K562 (cell line): ENCODE results near the gene MRLN. TPM values are rescaled to one million over a fixed set of nuclear protein-coding genes. Genes with fewer than 3 reads are reported as not detected.

Experiments used
- CEBPB ChIP-seq: fragments of 450-650 bp; IDR thresholded peaks from 2 replicates; pipeline ENCODE4 v1.6.1; 2016; ENCODE audit warnings: missing genetic modification characterization, missing compliant biosample characterization
- CREB1 ChIP-seq, 2 experiments: sonication (generic) in 1 of 2; formaldehyde crosslinking in 1 of 2; IDR thresholded peaks; 2 replicates each; pipeline versions ENCODE4 v1.6.1 to v1.8.0; 2012 to 2022; ENCODE audit warnings: inconsistent platforms in 1 of 2, mild to moderate bottlenecking in 1 of 2, missing genetic modification reagents in 1 of 2, moderate library complexity in 1 of 2
- DNMT1 ChIP-seq: fragments of 450-650 bp; IDR thresholded peaks from 2 replicates; pipeline ENCODE4 v1.6.1; 2016; ENCODE audit warnings: antibody characterized with exemption, mild to moderate bottlenecking
- GATA2 ChIP-seq: sonication (generic); formaldehyde crosslinking; IDR thresholded peaks from 2 replicates; pipeline ENCODE4 v1.4.0; 2020; ENCODE audit warnings: mild to moderate bottlenecking, missing genetic modification reagents
- GTF2A2 ChIP-seq: IDR thresholded peaks from 2 replicates; pipeline ENCODE4 v1.6.1; 2016; ENCODE audit warnings: mild to moderate bottlenecking, missing genetic modification characterization, missing compliant biosample characterization
- NKRF ChIP-seq: fragments of 450-650 bp; IDR thresholded peaks from 2 replicates; pipeline ENCODE4 v1.6.1; 2016; ENCODE audit warnings: borderline replicate concordance
- PHF8 ChIP-seq: fragments of 200-600 bp; sonication (generic); IDR thresholded peaks from 2 replicates; pipeline ENCODE4 v1.6.1; 2012; ENCODE audit warnings: mixed run types, mild to moderate bottlenecking, inconsistent platforms, low read length, moderate library complexity, borderline replicate concordance
- POLR2G ChIP-seq: fragments of 200-400 bp; formaldehyde crosslinking; IDR thresholded peaks from 2 replicates; pipeline ENCODE4 v1.6.1; 2017; ENCODE audit warnings: low read depth, mild to moderate bottlenecking, antibody characterized with exemption, low read length, moderate library complexity
- SMAD3 ChIP-seq: fragments of 450-650 bp; formaldehyde crosslinking; conservative IDR thresholded peaks from 2 replicates; pipeline ENCODE4 v1.4.0; 2020; ENCODE audit warnings: mild to moderate bottlenecking
- TAF1 ChIP-seq: IDR thresholded peaks from 2 replicates; pipeline ENCODE4 v1.6.1; 2011; ENCODE audit warnings: mild to moderate bottlenecking, low read length, moderate library complexity; ENCODE audit not compliant: insufficient read depth, control insufficient read depth, severe bottlenecking; ENCODE audit errors: extremely low read depth
- THRA ChIP-seq: fragments of 450-650 bp; IDR thresholded peaks from 2 replicates; pipeline ENCODE4 v1.6.1; 2017; ENCODE audit warnings: mild to moderate bottlenecking, moderate library complexity
- U2AF2 ChIP-seq: fragments of 200-400 bp; formaldehyde crosslinking; optimal IDR thresholded peaks from 2 replicates; pipeline ENCODE3; 2017; ENCODE audit warnings: low read depth, mild to moderate bottlenecking, low read length
- ZFP1 ChIP-seq: fragments of 450-650 bp; formaldehyde crosslinking; IDR thresholded peaks from 2 replicates; pipeline ENCODE4 v1.4.0; 2020; ENCODE audit warnings: mild to moderate bottlenecking, mixed read lengths
- ZKSCAN1 ChIP-seq: fragments of 150-350 bp; IDR thresholded peaks from 2 replicates; pipeline ENCODE4 v1.6.1; 2016; ENCODE audit warnings: low read depth, low read length
- ZNF280B ChIP-seq: fragments of 250-450 bp; sonication (Bioruptor Pico); IDR thresholded peaks from 2 replicates; pipeline ENCODE4 v1.5.1; 2021; ENCODE audit warnings: mild to moderate bottlenecking
- ZNF3 ChIP-seq: fragments of 250-450 bp; sonication (Bioruptor Pico); IDR thresholded peaks from 2 replicates; pipeline ENCODE4 v1.5.0; 2021; ENCODE audit warnings: mild to moderate bottlenecking, moderate library complexity
- ZNF41 ChIP-seq: fragments of 250-450 bp; sonication (Bioruptor Pico); conservative IDR thresholded peaks from 2 replicates; pipeline ENCODE4 v1.4.0; 2020; ENCODE audit warnings: mild to moderate bottlenecking
- ZNF695 ChIP-seq: fragments of 450-650 bp; formaldehyde crosslinking; IDR thresholded peaks from 2 replicates; pipeline ENCODE4 v1.4.0; 2020; ENCODE audit warnings: mild to moderate bottlenecking, moderate library complexity
- polyA plus RNA-seq, 8 experiments: library from polyadenylated mRNA; depleted of rRNA in 4 of 8; stranded (reverse) in 5 of 8; unstranded in 3 of 8; fragments of >200 nt; fragmentation: Nextera tagmentation in 2 of 8; fragmentation: Illumina TruSeq in 1 of 8; extraction: Ambion mirVana in 2 of 8; extraction: Trizol in 1 of 8; gene quantifications; 2 replicates each; pipeline versions ENCODE4 v1.2.1 to v1.2.3, GENCODE V29; 2011 to 2014; ENCODE audit warnings: inconsistent platforms in 1 of 8, missing spikeins in 1 of 8
- total RNA-seq, 7 experiments: library from RNA; depleted of rRNA in 6 of 7; stranded (reverse); fragments of >200 nt in 6 of 7; fragmentation: Illumina TruSeq in 2 of 7; extraction: Trizol in 2 of 7; gene quantifications; 2 replicates each; pipeline versions ENCODE4 v1.2.1 to v1.2.3, GENCODE V29; 2011 to 2021; ENCODE audit warnings: low replicate concordance in 1 of 7
- TF ChIP-seq, protein P1 (sequence below): sonication (generic); formaldehyde crosslinking; IDR thresholded peaks from 2 replicates; pipeline ENCODE4 v1.9.0; 2022; ENCODE audit warnings: mild to moderate bottlenecking, missing genetic modification reagents
- TF ChIP-seq, protein P2 (sequence below): fragments of 250-450 bp; sonication (Bioruptor Pico); IDR thresholded peaks from 2 replicates; pipeline ENCODE4 v1.8.0; 2021; ENCODE audit warnings: borderline replicate concordance, mild to moderate bottlenecking, moderate library complexity; ENCODE audit not compliant: poor library complexity, severe bottlenecking

Gene MRLN
- total and polyA plus RNA-seq, 9 of the 15 experiments (the other 6 are each of a cell fraction or from before 2014, with no cell fraction given) = 0.07 to 0.13 TPM; not detected in 7

- TF ChIP-seq ZNF41 (CRISPR knock-in tag) (peak; percentile 96), CREB1 (IDR thresholded peaks at IDR 0.05) (no peak), CREB1 (CRISPR knock-in tag; IDR thresholded peaks at IDR 0.05) (no peak), ZNF3 (CRISPR knock-in tag) (no peak), NKRF (no peak), ZNF280B (CRISPR knock-in tag) (0 out of 2 replicates have a peak, but pooled peaks have one; percentile 32), POLR2G (peak; percentile 53; the same call in 1 of the 2 replicates), CEBPB (tag) (peak; percentile 80), ZNF695 (CRISPR knock-in tag) (no peak), TAF1 (peak; percentile 61), SMAD3 (CRISPR knock-in tag) (no peak), GTF2A2 (no peak), U2AF2 (no peak), ZFP1 (CRISPR knock-in tag) (no peak), PHF8 (peak; percentile 40; the same call in 1 of the 2 replicates), DNMT1 (no peak), ZKSCAN1 (no peak), THRA (no peak), GATA2 (no peak)
- TF ChIP-seq, protein P1, sequence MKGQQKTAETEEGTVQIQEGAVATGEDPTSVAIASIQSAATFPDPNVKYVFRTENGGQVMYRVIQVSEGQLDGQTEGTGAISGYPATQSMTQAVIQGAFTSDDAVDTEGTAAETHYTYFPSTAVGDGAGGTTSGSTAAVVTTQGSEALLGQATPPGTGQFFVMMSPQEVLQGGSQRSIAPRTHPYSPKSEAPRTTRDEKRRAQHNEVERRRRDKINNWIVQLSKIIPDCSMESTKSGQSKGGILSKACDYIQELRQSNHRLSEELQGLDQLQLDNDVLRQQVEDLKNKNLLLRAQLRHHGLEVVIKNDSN (CRISPR knock-in tag) = no peak
- TF ChIP-seq, protein P2, sequence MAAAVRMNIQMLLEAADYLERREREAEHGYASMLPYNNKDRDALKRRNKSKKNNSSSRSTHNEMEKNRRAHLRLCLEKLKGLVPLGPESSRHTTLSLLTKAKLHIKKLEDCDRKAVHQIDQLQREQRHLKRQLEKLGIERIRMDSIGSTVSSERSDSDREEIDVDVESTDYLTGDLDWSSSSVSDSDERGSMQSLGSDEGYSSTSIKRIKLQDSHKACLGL (CRISPR knock-in tag) = no peak
Measured at GRCh38 chr10:59709395-59710125, 43.7 kb downstream of the MRLN start, which contains the start of gene SLC16A9 (continued).
